ENCODE results near the gene MPO. TPM values are rescaled to one million over a fixed set of nuclear protein-coding genes. Genes with fewer than 3 reads are reported as not detected.

MPO gene
- total RNA-seq, 4 donors from 2014 or later: not detected

- no peak for DNase-seq (ENCODE audit: low spot score in 2 of 2)
- Histone ChIP-seq H3K27me3 (peaks cover 0 to 61% of the 10 kb centered on the region in 2 donors), H3K9me3 (no peaks in the 10 kb centered on the region), H3K36me3 (no peaks in the 10 kb centered on the region), H3K4me1 (peaks cover 0 to 4% (median 0%) of the 10 kb centered on the region in 4 donors), H3K4me3 (no peak overlapping the region), H3K27ac (no peak overlapping the region)
- WGBS, 2 donors: 17 to 22% methylated on average over 8 of the region's 8 CpGs
- TF ChIP-seq POLR2A (IDR thresholded peaks at IDR 0.05) (no peak), CTCF (IDR thresholded peaks at IDR 0.05) (no peak), EP300 (IDR thresholded peaks at IDR 0.05) (no peak)
These were observed 25.9 kb downstream of the MPO start for GRCh38 chr17:58254803-58255202.

DNA sequence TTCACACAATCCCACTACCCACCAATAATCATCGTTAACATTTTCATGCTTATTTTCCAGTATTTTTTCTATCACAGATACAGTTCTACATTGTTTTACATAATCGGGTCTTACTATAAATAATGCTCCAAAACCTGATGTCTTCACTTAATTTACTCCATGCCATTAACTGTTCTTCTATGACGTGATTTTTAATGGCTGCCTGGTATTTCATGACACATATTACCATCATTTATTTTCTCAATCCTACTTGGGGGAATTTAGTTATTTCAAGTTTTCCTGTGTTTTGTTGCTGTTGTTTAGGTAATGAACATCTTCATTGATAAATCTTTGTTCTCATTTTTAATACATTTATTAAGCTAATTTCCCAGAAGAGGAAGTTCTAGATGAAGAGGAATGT, 27.7 kb downstream of the MPO start:
- H3K27me3 ChIP-seq: peaks cover 0 to 67% of the 10 kb centered on the region in 2 donors
- H3K4me3 ChIP-seq: no peak overlapping the region

GRCh38 chr17:58252141-58252540, 28.6 kb downstream of the MPO start:
- no peak overlapping the region for H3K4me3 ChIP-seq
- no peak for DNase-seq (ENCODE audit: low spot score in 2 of 2)
- peaks cover 0 to 61% of the 10 kb centered on the region in 2 donors for H3K27me3 ChIP-seq
- no peak overlapping the region for H3K27ac ChIP-seq
- no peaks in the 10 kb centered on the region for H3K9me3 ChIP-seq
- TF ChIP-seq CTCF (IDR thresholded peaks at IDR 0.05) (no peak), POLR2A (IDR thresholded peaks at IDR 0.05) (no peak), EP300 (IDR thresholded peaks at IDR 0.05) (no peak)
- 52 to 77% methylated on average over 7 to 9 of the region's 9 CpGs for WGBS, 2 donors
- no peaks in the 10 kb centered on the region for H3K36me3 ChIP-seq
- peaks cover 0 to 14% (median 3%) of the 10 kb centered on the region in 4 donors for H3K4me1 ChIP-seq

More for the DNA sequence above, 27.7 kb downstream of the MPO start:
- H3K27ac ChIP-seq: no peak overlapping the region
- WGBS, 2 donors: 75 to 79% methylated on average over 3 of the region's 3 CpGs
- no peak for DNase-seq (ENCODE audit: low spot score in 2 of 2)
- peaks cover 0 to 14% (median 3%) of the 10 kb centered on the region in 4 donors for H3K4me1 ChIP-seq
- TF ChIP-seq POLR2A (IDR thresholded peaks at IDR 0.05) (no peak), CTCF (IDR thresholded peaks at IDR 0.05) (no peak), EP300 (IDR thresholded peaks at IDR 0.05) (no peak)
- no peaks in the 10 kb centered on the region for H3K36me3 ChIP-seq
- no peaks in the 10 kb centered on the region for H3K9me3 ChIP-seq

DNA sequence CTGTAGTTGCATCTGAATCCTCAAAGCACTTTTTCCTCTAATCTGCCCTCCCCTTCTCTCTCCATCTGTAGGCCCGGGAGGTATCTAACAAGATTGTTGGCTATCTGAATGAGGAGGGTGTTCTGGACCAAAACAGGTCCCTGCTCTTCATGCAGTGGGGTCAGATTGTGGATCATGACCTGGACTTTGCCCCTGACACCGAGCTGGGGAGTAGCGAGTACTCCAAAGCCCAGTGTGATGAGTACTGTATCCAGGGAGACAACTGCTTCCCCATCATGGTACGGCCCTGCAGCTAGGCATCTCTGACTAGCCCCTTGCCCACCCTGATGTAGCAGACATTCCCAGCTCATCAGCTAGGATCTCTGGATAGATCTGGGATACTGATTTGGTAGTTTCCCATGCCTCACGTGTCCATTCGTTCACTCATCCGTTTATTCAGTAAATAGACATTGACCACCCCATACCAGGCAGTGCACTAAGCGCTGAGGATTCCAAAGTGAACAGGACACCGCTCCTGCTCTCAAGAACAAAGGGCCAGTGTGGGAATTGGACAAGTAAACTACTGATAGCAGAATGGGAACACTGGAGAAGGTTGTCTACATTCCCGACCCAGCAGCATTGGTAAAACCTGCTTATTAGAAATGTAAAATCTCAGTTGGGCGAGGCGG, 30.3 kb downstream of the MPO start:
- H3K27me3 ChIP-seq: peaks cover 0 to 53% of the 10 kb centered on the region in 2 donors

More for the DNA sequence above, 30.3 kb downstream of the MPO start:
- TF ChIP-seq CTCF (IDR thresholded peaks at IDR 0.05) (no peak), POLR2A (IDR thresholded peaks at IDR 0.05) (no peak), EP300 (IDR thresholded peaks at IDR 0.05) (no peak)
- Histone ChIP-seq H3K4me3 (no peak overlapping the region), H3K4me1 (peaks cover 0 to 14% (median 3%) of the 10 kb centered on the region in 4 donors), H3K9me3 (no peaks in the 10 kb centered on the region), H3K27ac (no peak overlapping the region), H3K36me3 (no peaks in the 10 kb centered on the region)
- WGBS, 2 donors: 80 to 81% methylated on average over 12 of the region's 12 CpGs
- DNase-seq (ENCODE audit: low spot score in 2 of 2): no peak

Measured in tibial nerve (tissue), 4 donors.